SU-DHL-6 (cell line): ENCODE data around the gene ISM1.

Experiments
- EZH2phosphoT487 ChIP-seq: fragments of 200-600 bp; sonication (generic), shearing (Covaris generic); conservative IDR thresholded peaks from 2 replicates; pipeline ENCODE4 v1.6.1; 2018; ENCODE audit warnings: mild to moderate bottlenecking, antibody characterized with exemption, low read length, moderate library complexity, mixed read lengths
- TF ChIP-seq, protein P1 (sequence below): fragments of 200-600 bp; sonication (generic); IDR thresholded peaks from one replicate; pipeline ENCODE4 v1.5.1; 2017; ENCODE audit warnings: antibody characterized with exemption, mild to moderate bottlenecking, low read length, moderate library complexity; ENCODE audit not compliant: insufficient read depth, poor library complexity, severe bottlenecking

GRCh38 chr20:13267231-13267630 lies 46.2 kb downstream of the ISM1 start:
- TF ChIP-seq, protein P1, sequence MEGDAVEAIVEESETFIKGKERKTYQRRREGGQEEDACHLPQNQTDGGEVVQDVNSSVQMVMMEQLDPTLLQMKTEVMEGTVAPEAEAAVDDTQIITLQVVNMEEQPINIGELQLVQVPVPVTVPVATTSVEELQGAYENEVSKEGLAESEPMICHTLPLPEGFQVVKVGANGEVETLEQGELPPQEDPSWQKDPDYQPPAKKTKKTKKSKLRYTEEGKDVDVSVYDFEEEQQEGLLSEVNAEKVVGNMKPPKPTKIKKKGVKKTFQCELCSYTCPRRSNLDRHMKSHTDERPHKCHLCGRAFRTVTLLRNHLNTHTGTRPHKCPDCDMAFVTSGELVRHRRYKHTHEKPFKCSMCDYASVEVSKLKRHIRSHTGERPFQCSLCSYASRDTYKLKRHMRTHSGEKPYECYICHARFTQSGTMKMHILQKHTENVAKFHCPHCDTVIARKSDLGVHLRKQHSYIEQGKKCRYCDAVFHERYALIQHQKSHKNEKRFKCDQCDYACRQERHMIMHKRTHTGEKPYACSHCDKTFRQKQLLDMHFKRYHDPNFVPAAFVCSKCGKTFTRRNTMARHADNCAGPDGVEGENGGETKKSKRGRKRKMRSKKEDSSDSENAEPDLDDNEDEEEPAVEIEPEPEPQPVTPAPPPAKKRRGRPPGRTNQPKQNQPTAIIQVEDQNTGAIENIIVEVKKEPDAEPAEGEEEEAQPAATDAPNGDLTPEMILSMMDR = no peak
- no peak for TF ChIP-seq EZH2phosphoT487
